Measurements from ENCODE around the gene ACSBG1.
"Not testable (repeated sequence)": the region's sequence is repeated elsewhere in the genome, so short reads cannot be mapped to it uniquely, and the experiment has no call there.

ACSBG1 gene

DNA sequence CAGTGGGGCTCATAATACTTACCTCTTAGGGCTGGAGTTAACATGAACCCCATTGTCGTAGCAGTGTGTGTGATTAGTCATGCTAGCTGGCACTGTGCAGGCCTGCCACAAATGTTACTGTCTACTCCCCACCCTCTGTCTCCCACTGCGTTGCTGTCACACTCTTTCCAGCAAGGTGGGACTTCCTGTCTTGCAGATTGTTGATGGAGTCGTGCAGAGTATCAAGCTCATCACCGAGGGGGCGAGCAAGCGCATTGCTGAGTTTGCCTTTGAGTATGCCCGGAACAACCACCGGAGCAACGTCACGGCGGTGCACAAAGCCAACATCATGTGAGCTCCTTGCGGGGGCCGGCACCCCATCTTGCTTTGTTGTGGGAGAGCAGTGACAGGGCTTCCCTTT, 72.3 kb downstream of the ACSBG1 start:
- DNase-seq: no peak

- DNase-seq: no peak
These were observed 75.0 kb downstream of the ACSBG1 start for GRCh38 chr15:78159395-78159794.

- DNase-seq: no peak
These were observed 77.2 kb downstream of the ACSBG1 start for GRCh38 chr15:78157203-78157602.

- DNase-seq: no peak
These were observed 77.7 kb downstream of the ACSBG1 start for GRCh38 chr15:78156653-78157052.

DNA sequence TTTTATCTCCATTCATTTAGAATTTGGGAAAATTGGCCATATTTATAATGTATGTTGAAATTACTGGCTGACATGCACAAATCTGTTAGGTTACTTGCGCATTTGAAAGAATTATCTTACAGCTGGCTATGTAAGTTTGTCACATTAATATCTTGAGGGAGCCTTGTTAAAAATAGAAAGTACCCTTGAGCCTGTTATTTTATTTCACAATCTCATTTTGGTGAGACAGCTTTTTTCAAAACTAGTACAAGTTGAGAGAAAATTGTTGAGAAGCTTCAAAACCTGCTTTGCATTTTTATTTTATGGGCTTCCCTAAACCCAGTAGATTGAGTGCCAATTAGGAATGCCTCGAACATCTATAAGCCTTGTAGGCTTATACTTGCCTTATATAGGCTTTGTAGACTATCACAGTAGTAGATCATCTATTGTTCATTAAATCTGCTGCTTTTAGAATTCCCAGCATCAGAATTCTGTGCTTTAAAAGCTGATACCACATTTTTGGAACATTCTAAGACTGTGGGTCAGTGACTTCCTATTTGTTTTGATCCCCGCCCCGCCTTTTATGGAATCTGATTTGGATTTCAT, 78.9 kb downstream of the ACSBG1 start:
- DNase-seq: no peak

GRCh38 chr15:78154955-78155354, 79.4 kb downstream of the ACSBG1 start:
- DNase-seq: no peak

DNA sequence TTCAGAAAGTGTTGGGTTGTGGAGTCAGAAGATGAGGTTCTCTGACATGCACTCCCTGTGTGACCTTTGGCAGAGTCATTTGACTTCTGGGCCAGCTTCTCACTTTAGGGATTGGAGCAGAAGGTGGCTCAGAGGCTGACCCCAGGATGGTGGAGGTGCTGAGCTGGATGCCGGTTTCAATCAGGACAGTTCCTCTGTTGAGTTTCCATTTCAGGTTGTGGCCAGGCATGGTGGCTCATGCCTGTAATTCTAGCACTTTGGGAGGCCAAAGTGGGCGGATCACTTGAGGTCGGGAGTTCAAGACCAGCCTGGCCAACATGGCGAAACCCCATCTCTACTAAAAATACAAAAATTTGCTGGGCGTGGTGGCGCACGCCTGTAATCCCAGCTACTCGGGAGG, 83.3 kb downstream of the ACSBG1 start:
- DNase-seq: not testable (repeated sequence)

DNA sequence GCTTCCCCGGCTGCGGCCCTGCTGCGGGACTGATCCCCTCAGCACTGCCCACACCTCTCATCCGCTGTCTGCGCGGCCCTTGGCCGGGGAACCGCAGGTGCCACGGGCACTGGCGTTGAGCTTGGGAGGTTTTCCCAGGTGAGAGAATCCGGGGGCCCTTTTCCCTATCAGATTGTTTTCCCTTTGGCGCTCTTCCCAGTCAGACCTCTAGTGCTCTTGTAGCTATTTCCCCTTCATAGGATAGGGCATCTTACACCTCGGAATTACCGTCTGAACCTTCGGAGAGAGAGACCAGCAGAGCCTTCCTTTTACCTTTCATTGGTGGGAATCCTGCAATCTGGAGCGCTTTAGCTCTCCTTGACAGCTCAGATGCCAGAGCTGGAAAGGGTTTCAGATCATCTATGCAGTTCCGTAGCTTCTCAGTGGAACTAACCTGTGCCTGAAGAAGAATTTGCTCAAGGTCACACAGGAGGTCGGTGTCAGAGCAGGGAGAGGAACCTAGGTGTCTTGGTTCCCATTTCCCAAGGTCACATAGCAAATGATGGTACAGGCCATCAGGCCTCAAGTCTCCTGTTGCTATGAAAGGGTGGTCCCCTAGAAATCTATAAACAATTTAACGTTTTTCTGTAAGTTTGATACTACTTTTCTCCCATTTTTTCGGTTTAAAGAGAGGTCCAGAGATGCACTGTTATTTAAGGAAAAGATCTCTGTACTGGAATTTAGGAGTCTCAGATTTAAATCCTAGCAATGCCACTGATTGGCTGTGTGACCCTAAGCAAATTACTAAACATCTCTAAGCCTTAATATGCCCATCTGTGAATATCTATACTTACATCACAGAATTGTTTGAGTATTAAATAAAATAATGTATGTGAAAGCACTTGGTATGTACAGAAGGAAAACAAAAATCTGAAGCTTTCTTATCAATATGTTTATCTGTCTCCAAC, 84.3 kb downstream of the ACSBG1 start:
- peak; percentile 36 for DNase-seq

- peak; percentile 96 for DNase-seq
These were observed 85.1 kb downstream of the ACSBG1 start, which contains the start of gene IDH3A for GRCh38 chr15:78149068-78149804. Gene IDH3A (plus strand): TSS chr15:78149362. CDS start chr15:78149404, 42 bp downstream.

DNA sequence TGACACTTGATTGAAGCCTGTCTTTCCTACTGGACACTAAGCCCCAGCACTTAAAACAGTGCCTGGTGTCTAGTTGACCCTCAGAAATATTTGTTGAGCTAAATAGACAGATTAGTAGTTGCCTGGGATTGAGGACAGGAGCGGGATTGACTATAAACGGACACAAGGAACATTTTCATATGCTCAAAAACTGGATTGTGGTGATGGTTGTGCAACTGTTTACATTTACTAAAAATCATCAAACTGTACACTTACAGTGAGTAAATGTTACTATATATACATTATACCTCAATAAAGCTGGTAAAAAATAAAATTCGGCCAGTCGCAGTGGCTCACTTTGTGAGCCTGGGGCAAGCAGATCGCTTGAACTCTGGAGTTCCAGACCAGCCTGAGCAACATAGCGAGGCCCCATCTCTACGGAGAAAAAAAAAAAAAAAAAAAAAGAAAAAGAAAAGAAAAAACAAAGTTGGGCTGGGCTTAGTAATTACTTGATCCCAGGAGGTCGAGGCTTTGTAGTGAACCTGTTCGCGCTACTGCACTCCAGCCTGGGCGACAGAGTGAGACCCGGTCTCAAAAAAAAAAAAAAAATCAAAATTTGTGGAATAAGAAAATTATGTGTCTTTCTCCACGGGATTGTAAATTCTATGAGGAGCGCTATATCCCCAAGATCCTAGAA, 85.8 kb downstream of the ACSBG1 start:
- no peak for DNase-seq

DNA sequence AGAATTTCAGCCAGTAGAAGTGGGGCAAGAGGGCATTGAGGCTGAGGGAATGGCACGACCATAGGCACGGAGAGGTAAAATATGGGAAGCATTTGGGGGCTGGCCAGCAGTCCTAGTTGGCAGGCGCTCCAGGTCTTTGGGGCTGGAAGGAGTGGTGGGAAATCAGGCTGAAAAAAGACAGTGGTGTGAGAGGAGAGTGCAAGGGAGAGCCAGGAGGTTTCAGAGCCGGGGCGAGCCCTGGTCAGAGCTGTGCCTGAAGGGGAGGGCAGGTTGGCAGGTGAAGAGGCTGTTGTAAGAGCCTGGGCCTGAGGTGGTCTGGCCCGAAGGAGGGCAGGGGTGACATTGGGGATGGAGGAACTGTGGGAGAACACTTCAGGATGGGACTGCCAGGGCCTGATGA, 86.8 kb downstream of the ACSBG1 start:
- DNase-seq: no peak

DNA sequence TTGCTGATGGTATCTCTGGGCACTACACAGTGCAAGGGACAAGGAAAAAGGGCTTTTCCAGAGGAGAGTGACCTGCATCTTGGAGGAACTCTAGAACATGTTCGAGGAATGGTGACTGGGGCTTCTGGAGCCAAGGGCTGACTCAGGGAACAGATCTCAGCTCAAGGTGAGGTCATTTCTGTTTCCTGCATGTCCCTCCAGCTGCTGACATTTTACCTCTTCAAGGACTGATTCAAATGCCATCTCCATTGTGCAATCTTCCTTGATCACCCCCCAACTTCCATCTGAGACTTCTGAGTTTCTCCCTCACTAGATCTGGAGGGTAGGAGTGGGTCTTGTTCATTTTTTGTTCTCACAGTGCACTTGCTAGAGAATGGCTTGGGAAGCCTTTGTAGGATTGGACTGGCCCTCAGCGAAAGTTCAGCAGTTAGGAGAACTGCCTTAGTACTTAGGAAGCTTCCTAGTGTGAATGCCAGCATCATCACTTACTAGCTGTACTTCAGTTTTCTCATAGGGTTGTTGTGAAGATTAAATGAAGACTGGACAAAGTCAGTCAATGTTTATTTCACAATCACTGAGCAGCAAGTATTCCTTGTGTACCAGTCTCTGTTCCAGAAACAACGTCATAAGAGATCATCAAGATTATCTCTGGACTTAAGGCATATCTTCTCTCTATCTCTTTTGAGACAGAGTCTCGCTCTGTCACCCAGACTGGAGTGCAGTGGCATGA, 87.8 kb downstream of the ACSBG1 start:
- no peak for DNase-seq

- DNase-seq: no peak
These were observed 92.0 kb downstream of the ACSBG1 start for GRCh38 chr15:78142332-78142731.

DNA sequence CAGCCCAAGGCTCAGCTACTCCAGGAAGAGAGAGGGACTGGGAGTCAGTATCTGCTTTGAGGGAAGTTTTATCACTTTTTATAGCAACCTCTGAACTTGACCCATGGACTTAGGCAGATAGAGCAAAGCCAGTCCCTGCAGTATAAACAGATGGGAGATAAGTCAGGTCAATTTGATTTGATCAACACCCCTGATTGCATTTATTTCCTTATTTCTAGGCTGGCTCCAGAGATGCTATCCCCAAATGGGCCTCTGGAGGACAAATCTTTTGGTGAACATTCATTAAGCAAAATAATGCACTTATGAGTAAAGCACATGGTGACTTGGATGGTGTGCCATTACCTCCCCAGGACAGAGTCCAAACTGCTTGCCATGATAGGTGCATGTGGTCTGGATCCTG, 94.1 kb downstream of the ACSBG1 start:
- DNase-seq: no peak

- no peak for DNase-seq
These were observed 94.8 kb downstream of the ACSBG1 start for GRCh38 chr15:78139578-78139977.

DNA sequence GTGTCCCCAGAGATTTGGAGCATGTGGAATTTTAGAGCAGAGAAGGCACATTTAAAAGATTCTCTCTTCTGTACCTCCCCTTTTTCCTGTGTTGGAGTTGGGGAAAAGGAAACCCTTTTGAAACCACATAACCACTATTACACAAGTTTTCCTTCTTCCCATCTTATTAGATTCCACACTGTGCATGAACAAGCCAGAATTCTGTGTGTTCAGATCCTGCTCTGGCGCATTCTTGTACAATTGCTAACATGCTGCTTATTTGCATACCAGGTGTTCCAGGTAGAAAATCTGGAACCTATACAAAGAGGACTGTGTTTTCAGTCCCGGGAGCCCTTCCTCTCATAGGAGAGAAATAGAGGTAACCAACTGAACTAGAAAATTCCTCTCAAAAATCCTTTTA, 100.6 kb downstream of the ACSBG1 start:
- no peak for DNase-seq

DNA sequence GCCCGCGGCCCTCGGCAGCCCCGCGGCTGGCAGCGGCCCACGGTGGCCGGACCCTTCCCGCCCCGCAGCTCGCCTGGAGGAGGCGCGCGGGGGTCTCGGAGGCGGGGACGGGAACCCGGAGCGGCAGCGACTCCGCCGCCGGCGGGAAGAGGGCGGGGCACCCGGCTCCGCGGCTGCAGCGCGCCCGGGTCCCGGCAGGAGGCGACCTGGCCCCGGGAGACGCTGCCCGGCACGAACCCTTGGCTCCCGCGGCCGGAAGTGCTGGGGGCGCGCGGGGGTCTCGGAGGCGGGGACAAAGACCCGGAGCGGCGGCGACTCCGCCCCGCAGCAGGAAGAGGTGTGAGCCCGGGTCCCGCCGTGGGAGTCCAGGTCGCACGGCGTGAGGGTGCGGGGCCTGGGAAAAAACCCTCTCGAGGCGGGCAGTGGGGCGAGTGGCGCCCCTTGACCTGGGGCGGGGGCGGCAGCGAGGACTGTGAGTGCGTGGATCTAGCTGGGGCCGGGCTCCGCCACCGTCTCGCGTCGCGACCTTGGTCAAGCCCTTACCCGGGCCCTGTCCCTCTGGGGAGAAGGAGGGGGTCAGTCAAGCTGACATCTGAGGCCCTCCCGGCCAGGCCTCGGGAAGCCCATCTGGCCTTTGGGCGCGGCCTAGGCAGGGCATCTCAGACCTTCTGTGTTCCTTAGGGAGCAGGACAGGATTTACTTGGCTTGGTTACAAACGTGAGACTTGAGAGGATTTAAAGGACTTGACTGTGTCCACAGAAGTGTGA, 102.9 kb downstream of the ACSBG1 start, which contains the start of gene CIB2:
Gene CIB2 (minus strand): TSS at position 151 of the 767 bp plus-strand sequence. CDS start 230 bp downstream, outside the sequence.
- DNase-seq: peak; percentile 69

- no peak for DNase-seq
These were observed 103.7 kb downstream of the ACSBG1 start for GRCh38 chr15:78130466-78131294.

DNA sequence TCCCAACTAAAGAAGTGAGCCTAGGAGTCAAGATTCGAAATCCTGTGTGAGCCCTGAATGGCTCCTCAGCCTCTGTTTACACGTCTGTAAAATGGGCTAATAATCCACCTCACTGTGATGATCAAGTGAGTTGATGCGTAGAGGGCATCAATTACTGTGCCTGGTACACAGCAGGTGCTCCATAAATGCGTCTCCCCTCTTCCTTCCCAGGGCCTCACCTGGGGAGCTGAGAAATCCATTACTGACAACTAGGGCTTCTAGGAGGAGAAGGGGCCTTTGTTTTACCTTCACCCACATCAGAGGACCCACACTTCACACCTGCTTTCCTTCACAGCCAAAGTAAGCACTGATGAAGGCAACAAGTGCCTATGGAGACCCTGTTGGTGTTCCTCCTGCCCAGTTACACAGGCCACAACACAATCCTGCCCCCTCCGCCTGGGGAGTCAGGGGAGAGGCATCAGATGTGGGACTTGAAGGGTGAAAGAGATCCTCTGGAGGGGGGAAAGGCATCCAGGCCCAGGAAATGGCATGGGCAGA, 104.5 kb downstream of the ACSBG1 start:
- no peak for DNase-seq

All from EL (cell line).